ENCODE results near the gene LCK.
"Not testable (repeated sequence)": the region's sequence is repeated elsewhere in the genome, so short reads cannot be mapped to it uniquely, and the experiment has no call there.

Gene LCK

DNA sequence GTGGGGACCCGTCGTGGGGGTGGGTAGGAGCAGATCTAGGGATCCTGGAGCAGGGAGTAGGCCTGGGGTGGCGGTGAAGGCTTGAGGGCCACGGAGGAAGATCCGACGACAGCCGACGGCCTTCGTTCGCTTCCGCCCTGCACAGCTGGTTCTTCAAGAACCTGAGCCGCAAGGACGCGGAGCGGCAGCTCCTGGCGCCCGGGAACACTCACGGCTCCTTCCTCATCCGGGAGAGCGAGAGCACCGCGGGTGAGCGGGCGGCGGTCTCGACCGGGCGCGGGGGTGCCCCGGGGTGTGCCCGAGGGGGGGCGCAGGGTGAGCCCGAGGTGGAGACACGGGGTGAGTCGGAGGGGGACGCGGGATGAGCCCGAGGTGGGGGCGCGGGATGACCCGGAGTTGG, 24.4 kb downstream of the LCK start:
- Histone ChIP-seq H3K4me3 (ENCODE audit: low read depth, low read length, poor library complexity, severe bottlenecking) (peak overlapping the region; percentile 68), H3K4me2 (ENCODE audit: low read length) (no peak overlapping the region; the same call in 1 of the 2 replicates), H3K36me3 (ENCODE audit: insufficient read depth, low read length) (peaks cover 51% of the 10 kb centered on the region), H3K9me3 (ENCODE audit: low read length) (no peaks in the 10 kb centered on the region), H3K4me1 (ENCODE audit: insufficient read depth, low read length, severe bottlenecking) (peaks cover 36% of the 10 kb centered on the region), H3K27ac (ENCODE audit: low read depth, low read length, poor library complexity, severe bottlenecking) (no peak overlapping the region), H3F3A (ENCODE audit: insufficient read depth, low read length) (no peaks in the 10 kb centered on the region), H3K9me2 (ENCODE audit: low read depth, low read length) (no peaks in the 10 kb centered on the region), H3K27me3 (ENCODE audit: insufficient read depth, low read length) (no peaks in the 10 kb centered on the region), H4K20me1 (ENCODE audit: insufficient read depth, low read length) (no peaks in the 10 kb centered on the region), H3K9ac (ENCODE audit: low read length) (no peak overlapping the region), H3K79me2 (ENCODE audit: insufficient read depth, low read length) (no peaks in the 10 kb centered on the region), H2AFZ (ENCODE audit: low read length) (no peak overlapping the region)
- TF ChIP-seq, protein P1, sequence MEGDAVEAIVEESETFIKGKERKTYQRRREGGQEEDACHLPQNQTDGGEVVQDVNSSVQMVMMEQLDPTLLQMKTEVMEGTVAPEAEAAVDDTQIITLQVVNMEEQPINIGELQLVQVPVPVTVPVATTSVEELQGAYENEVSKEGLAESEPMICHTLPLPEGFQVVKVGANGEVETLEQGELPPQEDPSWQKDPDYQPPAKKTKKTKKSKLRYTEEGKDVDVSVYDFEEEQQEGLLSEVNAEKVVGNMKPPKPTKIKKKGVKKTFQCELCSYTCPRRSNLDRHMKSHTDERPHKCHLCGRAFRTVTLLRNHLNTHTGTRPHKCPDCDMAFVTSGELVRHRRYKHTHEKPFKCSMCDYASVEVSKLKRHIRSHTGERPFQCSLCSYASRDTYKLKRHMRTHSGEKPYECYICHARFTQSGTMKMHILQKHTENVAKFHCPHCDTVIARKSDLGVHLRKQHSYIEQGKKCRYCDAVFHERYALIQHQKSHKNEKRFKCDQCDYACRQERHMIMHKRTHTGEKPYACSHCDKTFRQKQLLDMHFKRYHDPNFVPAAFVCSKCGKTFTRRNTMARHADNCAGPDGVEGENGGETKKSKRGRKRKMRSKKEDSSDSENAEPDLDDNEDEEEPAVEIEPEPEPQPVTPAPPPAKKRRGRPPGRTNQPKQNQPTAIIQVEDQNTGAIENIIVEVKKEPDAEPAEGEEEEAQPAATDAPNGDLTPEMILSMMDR (IDR thresholded peaks at IDR 0.05; ENCODE audit: low read length): no peak
- TF ChIP-seq EZH2 (IDR thresholded peaks at IDR 0.05; ENCODE audit: borderline replicate concordance, low read length): no peak

DNA sequence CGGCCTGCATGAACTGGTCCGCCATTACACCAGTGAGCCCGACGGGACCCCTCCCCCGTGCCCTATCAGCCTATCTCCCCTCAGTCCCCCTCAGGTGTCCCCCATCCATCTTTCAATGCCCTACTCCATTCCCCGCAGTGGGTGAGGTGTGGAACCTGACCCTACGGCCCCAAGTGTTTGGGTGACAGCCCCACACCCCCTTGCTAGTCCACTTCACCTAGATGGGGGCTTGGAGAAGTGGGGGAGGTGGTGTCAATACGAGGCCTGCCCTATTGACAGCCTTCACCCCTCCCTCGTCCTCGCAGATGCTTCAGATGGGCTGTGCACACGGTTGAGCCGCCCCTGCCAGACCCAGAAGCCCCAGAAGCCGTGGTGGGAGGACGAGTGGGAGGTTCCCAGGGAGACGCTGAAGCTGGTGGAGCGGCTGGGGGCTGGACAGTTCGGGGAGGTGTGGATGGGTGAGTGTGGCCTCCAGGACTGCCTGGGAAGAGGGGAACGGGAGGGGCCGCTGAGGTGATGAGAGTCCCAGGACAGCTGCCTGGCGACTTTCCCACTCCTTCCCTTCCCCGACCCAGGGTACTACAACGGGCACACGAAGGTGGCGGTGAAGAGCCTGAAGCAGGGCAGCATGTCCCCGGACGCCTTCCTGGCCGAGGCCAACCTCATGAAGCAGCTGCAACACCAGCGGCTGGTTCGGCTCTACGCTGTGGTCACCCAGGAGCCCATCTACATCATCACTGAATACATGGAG, 25.1 kb downstream of the LCK start:
- H3K36me3 ChIP-seq (ENCODE audit: insufficient read depth, low read length): peaks cover 59% of the 10 kb centered on the region
- H3K4me3 ChIP-seq (ENCODE audit: low read depth, low read length, poor library complexity, severe bottlenecking): no peak overlapping the region
- no peak overlapping the region for H2AFZ ChIP-seq (ENCODE audit: low read length)
- no peaks in the 10 kb centered on the region for H3K9me3 ChIP-seq (ENCODE audit: low read length)
- no peak overlapping the region for H3K9ac ChIP-seq (ENCODE audit: low read length)
- no peaks in the 10 kb centered on the region for H3K9me2 ChIP-seq (ENCODE audit: low read depth, low read length)
- no peak overlapping the region for H3K27ac ChIP-seq (ENCODE audit: low read depth, low read length, poor library complexity, severe bottlenecking)
- H3K4me1 ChIP-seq (ENCODE audit: insufficient read depth, low read length, severe bottlenecking): peaks cover 36% of the 10 kb centered on the region
- H4K20me1 ChIP-seq (ENCODE audit: insufficient read depth, low read length): no peaks in the 10 kb centered on the region
- no peaks in the 10 kb centered on the region for H3K79me2 ChIP-seq (ENCODE audit: insufficient read depth, low read length)
- H3K4me2 ChIP-seq (ENCODE audit: low read length): no peak overlapping the region
- no peak for TF ChIP-seq EZH2 (IDR thresholded peaks at IDR 0.05; ENCODE audit: borderline replicate concordance, low read length)
- TF ChIP-seq, protein P1 (IDR thresholded peaks at IDR 0.05; ENCODE audit: low read length): no peak
- H3F3A ChIP-seq (ENCODE audit: insufficient read depth, low read length): no peaks in the 10 kb centered on the region
- no peaks in the 10 kb centered on the region for H3K27me3 ChIP-seq (ENCODE audit: insufficient read depth, low read length)

DNA sequence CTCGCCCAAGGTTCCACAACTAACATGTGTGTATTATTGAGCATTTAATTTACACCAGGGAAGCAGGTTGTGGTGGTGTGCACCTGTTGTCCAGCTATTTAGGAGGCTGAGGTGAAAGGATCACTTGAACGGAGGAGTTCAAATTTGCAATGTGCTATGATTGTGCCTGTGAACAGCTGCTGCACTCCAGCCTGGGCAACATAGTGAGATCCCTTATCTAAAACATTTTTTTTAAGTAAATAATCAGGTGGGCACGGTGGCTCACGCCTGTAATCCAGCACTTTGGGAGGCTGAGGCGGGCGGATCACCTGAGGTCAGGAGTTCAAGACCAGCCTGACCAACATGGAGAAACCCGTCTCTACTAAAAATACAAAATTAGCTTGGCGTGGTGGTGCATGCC, 33.7 kb downstream of the LCK start:
- H3K4me1 ChIP-seq (ENCODE audit: insufficient read depth, low read length, severe bottlenecking); H3K4me3 ChIP-seq (ENCODE audit: low read depth, low read length, poor library complexity, severe bottlenecking); H3K9me2 ChIP-seq (ENCODE audit: low read depth, low read length); H3K27ac ChIP-seq (ENCODE audit: low read depth, low read length, poor library complexity, severe bottlenecking); H4K20me1 ChIP-seq (ENCODE audit: insufficient read depth, low read length); H3K9me3 ChIP-seq (ENCODE audit: low read length); H3K27me3 ChIP-seq (ENCODE audit: insufficient read depth, low read length); H3F3A ChIP-seq (ENCODE audit: insufficient read depth, low read length); H3K4me2 ChIP-seq (ENCODE audit: low read length); H2AFZ ChIP-seq (ENCODE audit: low read length); H3K9ac ChIP-seq (ENCODE audit: low read length); H3K79me2 ChIP-seq (ENCODE audit: insufficient read depth, low read length): not testable (repeated sequence)
- H3K36me3 ChIP-seq (ENCODE audit: insufficient read depth, low read length): peaks cover 44% of the 10 kb centered on the region

DNA sequence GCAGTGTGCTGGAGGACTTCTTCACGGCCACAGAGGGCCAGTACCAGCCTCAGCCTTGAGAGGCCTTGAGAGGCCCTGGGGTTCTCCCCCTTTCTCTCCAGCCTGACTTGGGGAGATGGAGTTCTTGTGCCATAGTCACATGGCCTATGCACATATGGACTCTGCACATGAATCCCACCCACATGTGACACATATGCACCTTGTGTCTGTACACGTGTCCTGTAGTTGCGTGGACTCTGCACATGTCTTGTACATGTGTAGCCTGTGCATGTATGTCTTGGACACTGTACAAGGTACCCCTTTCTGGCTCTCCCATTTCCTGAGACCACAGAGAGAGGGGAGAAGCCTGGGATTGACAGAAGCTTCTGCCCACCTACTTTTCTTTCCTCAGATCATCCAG, 34.6 kb downstream of the LCK start:
- Histone ChIP-seq H3K9me3 (ENCODE audit: low read length) (no peaks in the 10 kb centered on the region), H3K27me3 (ENCODE audit: insufficient read depth, low read length) (no peaks in the 10 kb centered on the region), H3K4me3 (ENCODE audit: low read depth, low read length, poor library complexity, severe bottlenecking) (no peak overlapping the region), H3K9me2 (ENCODE audit: low read depth, low read length) (no peaks in the 10 kb centered on the region), H2AFZ (ENCODE audit: low read length) (no peak overlapping the region), H3K79me2 (ENCODE audit: insufficient read depth, low read length) (no peaks in the 10 kb centered on the region), H3K27ac (ENCODE audit: low read depth, low read length, poor library complexity, severe bottlenecking) (no peak overlapping the region), H3K4me1 (ENCODE audit: insufficient read depth, low read length, severe bottlenecking) (peaks cover 8% of the 10 kb centered on the region), H3K9ac (ENCODE audit: low read length) (no peak overlapping the region), H3K36me3 (ENCODE audit: insufficient read depth, low read length) (peaks cover 37% of the 10 kb centered on the region), H3F3A (ENCODE audit: insufficient read depth, low read length) (peaks cover 8% of the 10 kb centered on the region), H3K4me2 (ENCODE audit: low read length) (no peak overlapping the region), H4K20me1 (ENCODE audit: insufficient read depth, low read length) (no peaks in the 10 kb centered on the region)
- no peak for TF ChIP-seq EZH2 (IDR thresholded peaks at IDR 0.05; ENCODE audit: borderline replicate concordance, low read length)
- TF ChIP-seq, protein P1 (IDR thresholded peaks at IDR 0.05; ENCODE audit: low read length): no peak

Data from OCI-LY1 (cell line).